ENCODE results near the gene RPP25L. TPM values are rescaled to one million over a fixed set of nuclear protein-coding genes. Genes with fewer than 3 reads are reported as not detected.

Gene RPP25L
- total RNA-seq, 3 donors from 2014 or later = 28.5 to 37.9 (median 36.4) TPM

DNA sequence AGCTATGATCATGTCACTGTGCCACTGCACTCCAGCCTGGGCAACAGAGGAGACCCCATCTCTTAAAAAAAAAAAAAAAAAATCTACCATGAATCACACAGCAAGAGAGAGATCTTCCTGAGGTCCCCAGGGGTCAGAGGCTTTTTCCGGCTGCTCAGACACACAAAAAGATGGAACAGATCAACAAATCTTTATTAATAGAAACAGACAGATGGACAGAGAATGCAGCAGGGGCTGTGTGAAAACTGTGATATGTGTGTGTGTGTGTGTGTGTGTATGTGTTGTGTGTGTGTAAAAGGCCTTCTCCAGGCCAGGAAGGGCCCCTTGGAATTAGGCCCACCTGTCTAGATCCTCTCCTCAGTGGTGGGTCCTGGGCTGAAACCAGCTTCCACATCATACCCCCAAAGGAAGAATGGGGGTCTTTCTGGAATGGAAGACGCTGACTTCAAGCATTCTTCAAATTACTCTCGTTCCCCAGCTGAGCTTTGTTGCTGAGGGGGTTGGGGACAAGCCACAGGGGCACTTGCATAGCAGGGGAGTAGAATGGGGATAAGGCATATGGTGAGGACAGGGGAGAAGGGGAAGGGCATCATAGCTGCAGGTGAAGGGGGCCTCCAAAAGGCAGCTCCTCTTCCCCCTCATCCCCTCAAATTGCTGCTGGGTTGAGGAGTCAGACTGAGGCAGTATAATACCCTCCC is 22.8 kb upstream of the RPP25L start:
- Histone ChIP-seq H3K36me3 (no peaks in the 10 kb centered on the region), H3K27ac (no peak overlapping the region), H3K4me1 (peaks cover 0 to 4% of the 10 kb centered on the region in 2 donors), H3K9me3 (no peaks in the 10 kb centered on the region), H3K27me3 (no peaks in the 10 kb centered on the region), H3K4me3 (no peak overlapping the region)
- no peak for DNase-seq (ENCODE audit: low spot score in 2 of 2)
- TF ChIP-seq, protein P1, sequence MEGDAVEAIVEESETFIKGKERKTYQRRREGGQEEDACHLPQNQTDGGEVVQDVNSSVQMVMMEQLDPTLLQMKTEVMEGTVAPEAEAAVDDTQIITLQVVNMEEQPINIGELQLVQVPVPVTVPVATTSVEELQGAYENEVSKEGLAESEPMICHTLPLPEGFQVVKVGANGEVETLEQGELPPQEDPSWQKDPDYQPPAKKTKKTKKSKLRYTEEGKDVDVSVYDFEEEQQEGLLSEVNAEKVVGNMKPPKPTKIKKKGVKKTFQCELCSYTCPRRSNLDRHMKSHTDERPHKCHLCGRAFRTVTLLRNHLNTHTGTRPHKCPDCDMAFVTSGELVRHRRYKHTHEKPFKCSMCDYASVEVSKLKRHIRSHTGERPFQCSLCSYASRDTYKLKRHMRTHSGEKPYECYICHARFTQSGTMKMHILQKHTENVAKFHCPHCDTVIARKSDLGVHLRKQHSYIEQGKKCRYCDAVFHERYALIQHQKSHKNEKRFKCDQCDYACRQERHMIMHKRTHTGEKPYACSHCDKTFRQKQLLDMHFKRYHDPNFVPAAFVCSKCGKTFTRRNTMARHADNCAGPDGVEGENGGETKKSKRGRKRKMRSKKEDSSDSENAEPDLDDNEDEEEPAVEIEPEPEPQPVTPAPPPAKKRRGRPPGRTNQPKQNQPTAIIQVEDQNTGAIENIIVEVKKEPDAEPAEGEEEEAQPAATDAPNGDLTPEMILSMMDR (IDR thresholded peaks at IDR 0.05) = no peak
- no peak for TF ChIP-seq POLR2AphosphoS5 (IDR thresholded peaks at IDR 0.05)
- intact Hi-C loops (cut with DNase I; ENCODE audit: low total_unique reads) = loop anchor here (1.0 kb wide), 1 partner anchor 8 kb away; no protein-coding TSS in a partner anchor

DNA sequence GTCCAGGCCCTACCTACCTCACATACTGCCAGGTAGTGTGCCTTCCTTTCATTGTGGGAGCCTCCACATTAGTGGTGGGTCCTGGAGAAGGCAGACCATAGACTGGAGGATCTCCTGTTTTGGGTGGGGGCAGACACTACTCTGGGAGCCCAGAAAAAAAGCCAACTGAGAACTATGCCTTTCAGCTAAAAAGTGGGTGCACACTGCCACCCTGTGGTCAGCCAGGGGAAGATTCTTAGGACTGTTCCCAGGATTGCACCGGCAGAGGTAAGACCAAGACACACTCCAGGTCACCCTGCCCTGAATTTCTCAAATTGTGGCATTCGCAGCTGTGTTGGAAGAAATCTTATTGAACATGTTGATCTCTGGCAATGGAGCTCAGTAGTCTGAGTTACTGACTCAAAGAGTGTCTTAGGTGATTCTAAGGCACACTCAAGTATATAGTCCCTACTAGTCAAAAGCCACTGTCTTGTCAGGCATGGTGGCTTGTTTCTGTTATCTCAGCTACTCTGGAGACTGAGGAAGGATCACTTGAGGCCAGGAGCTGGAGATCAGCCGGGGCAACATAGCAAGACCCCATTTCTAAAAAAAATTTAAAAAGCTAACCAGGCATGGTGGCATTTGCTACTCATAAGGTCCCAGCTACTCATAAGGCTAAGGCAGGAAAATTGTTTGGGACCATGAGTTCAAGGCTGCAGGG is 22.1 kb upstream of the RPP25L start:
- Histone ChIP-seq H3K36me3 (no peaks in the 10 kb centered on the region), H3K4me1 (peaks cover 0 to 4% of the 10 kb centered on the region in 2 donors), H3K27ac (no peak overlapping the region), H3K9me3 (no peaks in the 10 kb centered on the region), H3K27me3 (no peaks in the 10 kb centered on the region), H3K4me3 (no peak overlapping the region)
- TF ChIP-seq, protein P1 (IDR thresholded peaks at IDR 0.05) = peak; percentile 79 to 84 (median 81)
- TF ChIP-seq POLR2A (IDR thresholded peaks at IDR 0.05) (no peak), POLR2AphosphoS5 (IDR thresholded peaks at IDR 0.05) (no peak)
- peak in 1 of 2 donors; percentile 45 for DNase-seq (ENCODE audit: low spot score in 2 of 2)
- intact Hi-C loops (cut with DNase I; ENCODE audit: low total_unique reads) = loop anchor here (1.0 kb wide), 1 partner anchor 8 kb away; no protein-coding TSS in a partner anchor

DNA sequence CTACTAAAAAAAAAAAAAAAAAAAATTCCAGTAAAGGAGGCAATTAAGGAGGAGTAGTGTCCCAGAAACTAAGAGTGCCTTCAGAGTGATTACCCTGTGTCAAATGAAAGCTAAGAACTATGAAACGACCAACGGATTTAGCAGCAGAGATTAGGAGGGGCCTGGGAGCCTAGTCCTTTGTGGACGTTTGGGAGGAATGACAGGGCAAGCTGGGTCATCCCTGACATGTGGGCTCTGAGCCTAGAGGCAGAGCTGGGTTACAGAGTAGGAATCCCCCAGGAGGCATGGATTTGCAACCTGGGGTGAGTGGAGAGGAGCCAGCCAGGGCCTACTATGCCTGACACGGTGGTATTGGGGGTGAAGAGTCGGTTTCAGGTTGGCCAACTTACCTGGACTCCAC is 21.3 kb upstream of the RPP25L start:
- Histone ChIP-seq H3K27me3 (no peaks in the 10 kb centered on the region), H3K4me1 (peaks cover 0 to 4% of the 10 kb centered on the region in 2 donors), H3K4me3 (no peak overlapping the region), H3K27ac (no peak overlapping the region), H3K9me3 (no peaks in the 10 kb centered on the region), H3K36me3 (no peaks in the 10 kb centered on the region)
- intact Hi-C loops (cut with DNase I; ENCODE audit: low total_unique reads) = no loop called here
- DNase-seq (ENCODE audit: low spot score in 2 of 2) = no peak
- TF ChIP-seq, protein P1 (IDR thresholded peaks at IDR 0.05) = no peak
- no peak for TF ChIP-seq POLR2AphosphoS5 (IDR thresholded peaks at IDR 0.05)
- TF ChIP-seq POLR2A (IDR thresholded peaks at IDR 0.05) = no peak

DNA sequence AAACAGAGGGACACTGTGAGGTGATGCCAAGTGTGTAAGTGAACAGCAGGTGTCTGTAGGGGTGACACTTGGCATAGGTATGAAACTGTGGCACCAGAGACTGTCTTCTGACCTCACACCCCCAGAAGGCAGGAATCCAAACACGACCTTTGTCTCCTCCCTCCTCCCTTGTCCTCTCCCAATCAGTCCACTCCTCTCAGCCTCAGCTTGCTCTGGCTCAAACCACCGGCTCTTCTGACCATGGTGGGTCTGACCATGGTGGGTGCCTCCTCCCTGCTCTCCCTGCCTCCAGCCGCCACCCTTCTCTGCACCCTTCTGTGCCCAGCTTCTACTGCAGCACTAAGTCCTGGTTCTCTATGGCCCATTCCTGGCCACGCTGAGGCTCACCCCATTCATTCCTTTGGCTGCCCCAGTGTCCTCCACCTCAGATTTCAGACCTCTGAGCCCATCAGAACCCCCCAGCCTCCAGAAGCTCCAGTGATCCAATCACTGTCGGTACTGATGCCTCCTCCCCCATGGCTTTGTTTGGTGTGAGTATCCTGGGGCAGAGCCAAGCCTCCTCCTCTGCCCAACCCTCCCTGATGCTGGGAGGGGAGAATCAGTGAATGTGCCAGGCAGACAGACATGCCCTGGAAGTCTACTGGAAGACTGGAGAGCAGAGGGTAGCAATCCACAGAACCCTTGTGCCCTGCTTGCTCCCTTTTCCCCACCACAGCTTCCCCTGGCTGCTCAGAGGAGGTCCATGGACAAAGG is 18.7 kb upstream of the RPP25L start:
- Histone ChIP-seq H3K4me3 (no peak overlapping the region), H3K9me3 (no peaks in the 10 kb centered on the region), H3K36me3 (no peaks in the 10 kb centered on the region), H3K4me1 (no peaks in the 10 kb centered on the region), H3K27me3 (peaks cover 6 to 25% of the 10 kb centered on the region in 2 donors), H3K27ac (no peak overlapping the region)
- TF ChIP-seq, protein P1 (IDR thresholded peaks at IDR 0.05) = no peak
- TF ChIP-seq POLR2A (IDR thresholded peaks at IDR 0.05) (no peak), POLR2AphosphoS5 (IDR thresholded peaks at IDR 0.05) (no peak)
- no peak for DNase-seq (ENCODE audit: low spot score in 2 of 2)
- intact Hi-C loops (cut with DNase I; ENCODE audit: low total_unique reads) = no loop called here

Measured in breast epithelium (tissue), 4 donors.